Trophoblast cell (in vitro differentiated cells and primary cell): ENCODE results near the gene DLEC1.
"Not testable (repeated sequence)": the region's sequence is repeated elsewhere in the genome, so short reads cannot be mapped to it uniquely, and the experiment has no call there.

Experiments
- DNase-seq, 2 donors: peaks; one replicate each; pipeline ENCODE4 v3.0.0-alpha.2; 2016
- H2AFZ ChIP-seq: 2 replicates; pipeline ENCODE4 v1.6.1; 2013; ENCODE audit warnings: low read length, moderate library complexity, mild to moderate bottlenecking; ENCODE audit not compliant: insufficient read depth, poor library complexity
- H2AK5ac ChIP-seq: 2 replicates; pipeline ENCODE4 v1.6.1; 2013; ENCODE audit warnings: mild to moderate bottlenecking, low read length
- H2BK120ac ChIP-seq: 2 replicates; pipeline ENCODE4 v1.6.1; 2013; ENCODE audit warnings: low read length, mild to moderate bottlenecking, moderate library complexity; ENCODE audit not compliant: insufficient read depth, poor library complexity
- H2BK12ac ChIP-seq: 2 replicates; pipeline ENCODE4 v1.6.1; 2013; ENCODE audit warnings: mild to moderate bottlenecking, low read length, moderate library complexity
- H2BK5ac ChIP-seq: 2 replicates; pipeline ENCODE4 v1.6.1; 2013; ENCODE audit warnings: low read length, low read depth, moderate library complexity, mild to moderate bottlenecking; ENCODE audit not compliant: poor library complexity
- H3K14ac ChIP-seq: 2 replicates; pipeline ENCODE4 v1.6.1; 2013; ENCODE audit warnings: mild to moderate bottlenecking, low read length
- H3K18ac ChIP-seq: 2 replicates; pipeline ENCODE4 v1.6.1; 2013; ENCODE audit warnings: mild to moderate bottlenecking, low read length
- H3K23ac ChIP-seq: 2 replicates; pipeline ENCODE4 v1.6.1; 2013; ENCODE audit warnings: low read length
- H3K27ac ChIP-seq: 2 replicates; pipeline ENCODE4 v1.5.1; 2013; ENCODE audit warnings: low read depth, mild to moderate bottlenecking, inconsistent platforms, low read length, moderate library complexity
- H3K27me3 ChIP-seq: 2 replicates; pipeline ENCODE4 v1.6.1; 2013; ENCODE audit warnings: inconsistent platforms, mild to moderate bottlenecking, low read length, moderate library complexity; ENCODE audit not compliant: insufficient read depth
- H3K36me3 ChIP-seq, 2 experiments: 1 replicate in 1 of 2; 2 replicates in 1 of 2; pipeline ENCODE4 v1.6.1; 2013; ENCODE audit warnings: low read length in 2 of 2, mild to moderate bottlenecking in 2 of 2, moderate library complexity in 1 of 2; ENCODE audit not compliant: insufficient read depth in 2 of 2, control insufficient read depth in 1 of 2
- H3K4ac ChIP-seq: 2 replicates; pipeline ENCODE4 v1.6.1; 2013; ENCODE audit warnings: low read depth, mild to moderate bottlenecking, low read length, moderate library complexity
- H3K4me1 ChIP-seq, 2 experiments: 1 replicate in 1 of 2; 2 replicates in 1 of 2; pipeline ENCODE4 v1.6.1; 2013; ENCODE audit warnings: low read length in 2 of 2, mild to moderate bottlenecking in 2 of 2, moderate library complexity in 1 of 2; ENCODE audit not compliant: insufficient read depth in 2 of 2, control insufficient read depth in 1 of 2
- H3K4me2 ChIP-seq: 2 replicates; pipeline ENCODE4 v1.6.1; 2013; ENCODE audit warnings: inconsistent platforms, mild to moderate bottlenecking, low read length, moderate library complexity
- H3K4me3 ChIP-seq: 2 replicates; pipeline ENCODE4 v1.5.1; 2013; ENCODE audit warnings: mild to moderate bottlenecking, low read depth, low read length, inconsistent platforms
- H3K79me1 ChIP-seq: one replicate; pipeline ENCODE4 v1.6.1; 2013; ENCODE audit warnings: low read length
- H3K79me2 ChIP-seq: 2 replicates; pipeline ENCODE4 v1.6.1; 2013; ENCODE audit warnings: low read length, mild to moderate bottlenecking; ENCODE audit not compliant: control insufficient read depth, insufficient read depth, poor library complexity
- H3K9ac ChIP-seq: 2 replicates; pipeline ENCODE4 v1.6.1; 2013; ENCODE audit warnings: mild to moderate bottlenecking, low read length
- H3K9me3 ChIP-seq: 2 replicates; pipeline ENCODE4 v1.6.1; 2013; ENCODE audit warnings: low read depth, mild to moderate bottlenecking, control low read depth, inconsistent platforms, low read length; ENCODE audit not compliant: insufficient read depth
- H4K12ac ChIP-seq: 2 replicates; pipeline ENCODE4 v1.6.1; 2013; ENCODE audit warnings: low read depth, mild to moderate bottlenecking, low read length, moderate library complexity
- H4K8ac ChIP-seq: 2 replicates; pipeline ENCODE4 v1.6.1; 2013; ENCODE audit warnings: low read depth, mild to moderate bottlenecking, low read length, moderate library complexity
- H4K91ac ChIP-seq: one replicate; pipeline ENCODE4 v1.6.1; 2013; ENCODE audit warnings: low read depth, mild to moderate bottlenecking, low read length, moderate library complexity
- WGBS: extraction: QIAGEN DNeasy Blood & Tissue Kit; methylation state at CpG from one replicate; pipeline ENCODE4 v1.1.7; 2013; ENCODE audit warnings: missing lambda C conversion rate; ENCODE audit not compliant: insufficient read length, insufficient coverage; ENCODE audit errors: extremely low coverage; 5-methylcytosine and 5-hydroxymethylcytosine counted together

The DLEC1 gene

DNA sequence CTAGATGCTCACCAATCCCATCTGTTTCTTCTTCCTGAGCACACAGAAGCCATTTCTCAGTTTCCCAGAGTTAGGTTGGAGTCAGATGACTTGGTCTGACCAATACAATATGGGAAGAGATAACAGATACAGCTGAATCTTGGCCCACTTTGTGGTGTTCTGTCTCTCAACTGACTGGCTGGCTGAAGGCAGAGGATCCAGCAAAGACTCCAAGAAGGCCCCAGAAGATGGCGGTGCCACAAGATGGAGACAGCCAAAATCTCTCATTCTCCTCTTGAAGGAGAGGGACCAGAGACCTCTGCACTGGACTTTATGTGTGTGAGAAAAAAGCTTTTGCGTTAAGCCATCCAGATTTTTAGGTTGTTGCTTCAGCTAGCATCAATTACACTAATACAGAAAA is 118.1 kb downstream of the DLEC1 start:
- Histone ChIP-seq H3K79me2 (no peaks in the 10 kb centered on the region), H3K23ac (no peak overlapping the region), H2BK5ac (no peak overlapping the region), H3K4me2 (no peak overlapping the region), H3K36me3 (no peaks in the 10 kb centered on the region), H4K8ac (no peak overlapping the region), H3K4me3 (no peak overlapping the region), H2BK120ac (no peak overlapping the region), H3K4ac (no peak overlapping the region), H4K12ac (no peak overlapping the region), H3K9me3 (no peaks in the 10 kb centered on the region), H3K79me1 (peaks cover 3% of the 10 kb centered on the region), H2AFZ (no peak overlapping the region), H3K27ac (no peak overlapping the region), H3K27me3 (no peaks in the 10 kb centered on the region), H3K9ac (no peak overlapping the region), H3K14ac (no peak overlapping the region), H2AK5ac (no peak overlapping the region), H2BK12ac (no peak overlapping the region), H3K18ac (no peak overlapping the region), H4K91ac (no peak overlapping the region), H3K4me1 (peaks cover 3 to 11% of the 10 kb centered on the region in 2 experiments)
- DNase-seq = no peak
- no CpG with 5 or more reads among the region's 2 CpGs for WGBS

DNA sequence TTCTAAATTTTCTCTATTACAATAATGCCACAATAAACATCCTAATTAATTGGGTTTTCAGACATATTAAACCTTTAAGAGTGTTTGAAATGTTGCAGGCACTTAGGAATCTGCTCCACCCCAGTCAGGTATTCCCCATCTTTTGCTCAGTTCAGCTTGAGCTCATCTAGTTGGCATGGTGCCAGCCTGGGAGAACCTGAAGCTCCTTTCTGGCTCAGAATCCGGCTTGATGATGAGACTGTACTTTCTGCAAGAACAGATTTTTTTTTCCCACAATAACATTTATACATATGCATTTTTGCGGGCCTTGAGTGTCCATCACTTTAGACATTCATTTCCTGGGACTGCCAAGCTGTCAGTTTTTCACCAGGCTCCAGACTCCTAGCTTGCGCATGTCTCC is 118.6 kb downstream of the DLEC1 start:
- DNase-seq = no peak
- Histone ChIP-seq H3K27ac (no peak overlapping the region), H3K36me3 (no peaks in the 10 kb centered on the region), H2AK5ac (no peak overlapping the region), H2BK12ac (no peak overlapping the region), H3K4me2 (no peak overlapping the region), H2BK5ac (no peak overlapping the region), H4K8ac (no peak overlapping the region), H3K23ac (no peak overlapping the region), H3K9me3 (no peaks in the 10 kb centered on the region), H3K4me1 (peaks cover 3 to 11% of the 10 kb centered on the region in 2 experiments), H2BK120ac (no peak overlapping the region), H3K79me1 (peaks cover 3% of the 10 kb centered on the region), H3K27me3 (no peaks in the 10 kb centered on the region), H2AFZ (no peak overlapping the region), H3K14ac (no peak overlapping the region), H3K9ac (no peak overlapping the region), H4K12ac (no peak overlapping the region), H3K79me2 (no peaks in the 10 kb centered on the region), H3K4ac (no peak overlapping the region), H4K91ac (no peak overlapping the region), H3K4me3 (no peak overlapping the region), H3K18ac (no peak overlapping the region)
- WGBS = no CpG with 5 or more reads among the region's 3 CpGs

DNA sequence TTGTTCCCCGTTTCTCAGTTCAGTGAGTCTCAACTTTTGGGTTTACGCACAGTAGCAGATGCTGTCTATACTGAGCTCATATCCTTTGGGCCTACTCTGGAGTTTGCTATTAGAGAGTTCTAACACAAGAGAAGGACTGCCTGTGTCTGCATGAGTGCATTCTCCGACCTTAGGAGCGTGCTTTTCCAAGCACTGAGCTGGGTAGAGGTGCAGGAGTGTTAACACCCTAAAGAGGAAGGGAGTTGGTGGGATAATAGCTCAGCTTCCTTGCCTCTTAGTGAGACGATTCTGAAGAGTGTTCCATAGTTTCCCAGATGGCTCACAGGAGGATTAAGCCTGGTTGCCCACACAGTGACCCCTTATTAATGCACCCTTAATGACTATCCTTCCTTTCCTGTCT is 119.5 kb downstream of the DLEC1 start:
- Histone ChIP-seq H3K27ac (no peak overlapping the region), H3K4me2 (no peak overlapping the region), H4K8ac (no peak overlapping the region), H4K12ac (no peak overlapping the region), H3K4me1 (peaks cover 3 to 7% of the 10 kb centered on the region in 2 experiments), H3K9me3 (no peaks in the 10 kb centered on the region), H3K27me3 (no peaks in the 10 kb centered on the region), H4K91ac (no peak overlapping the region), H3K9ac (no peak overlapping the region), H2BK120ac (no peak overlapping the region), H3K79me2 (no peaks in the 10 kb centered on the region), H3K18ac (no peak overlapping the region), H3K4me3 (no peak overlapping the region), H2BK5ac (no peak overlapping the region), H3K14ac (no peak overlapping the region), H3K36me3 (no peaks in the 10 kb centered on the region), H2AK5ac (no peak overlapping the region), H3K79me1 (peaks cover 3% of the 10 kb centered on the region), H3K23ac (no peak overlapping the region), H3K4ac (no peak overlapping the region), H2BK12ac (no peak overlapping the region), H2AFZ (no peak overlapping the region)
- WGBS = no CpG with 5 or more reads among the region's 5 CpGs
- no peak for DNase-seq

DNA sequence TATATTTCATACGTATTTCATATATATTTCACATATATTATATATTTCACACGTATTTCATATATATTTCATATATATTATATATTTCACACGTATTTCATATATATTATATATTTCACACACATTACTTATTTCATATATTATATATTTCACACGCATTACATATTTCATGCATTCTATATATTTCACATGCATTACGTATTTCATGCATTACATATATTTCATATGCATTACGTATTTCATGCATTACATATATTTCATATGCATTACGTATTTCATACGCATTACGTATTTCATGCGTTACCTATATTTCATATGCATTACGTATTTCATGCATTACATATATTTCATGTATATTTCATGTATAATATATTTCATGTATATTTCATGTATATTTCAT is 121.7 kb downstream of the DLEC1 start:
- H4K12ac ChIP-seq, H2BK12ac ChIP-seq, H3K27ac ChIP-seq, H4K8ac ChIP-seq, H3K18ac ChIP-seq, H3K79me1 ChIP-seq, DNase-seq, H4K91ac ChIP-seq, H3K79me2 ChIP-seq, H3K9me3 ChIP-seq, H3K4me3 ChIP-seq, H3K27me3 ChIP-seq, H2AK5ac ChIP-seq, H3K4ac ChIP-seq, H2BK5ac ChIP-seq, H3K9ac ChIP-seq, H2BK120ac ChIP-seq, H3K14ac ChIP-seq, H3K36me3 ChIP-seq, H3K4me2 ChIP-seq, H3K4me1 ChIP-seq, H2AFZ ChIP-seq, H3K23ac ChIP-seq: not testable (repeated sequence)
- no CpG with 5 or more reads among the region's 11 CpGs for WGBS
